Testis (tissue), 2 donors: Measurements from ENCODE around the gene UEVLD.

Experiments used
- CTCF ChIP-seq, 3 experiments: fragments of 450-650 bp in 2 of 3; fragments of 200-600 bp in 1 of 3; sonication (generic) in 1 of 3; IDR thresholded peaks; one replicate each; pipeline ENCODE4 v1.5.1; 2016 to 2019; ENCODE audit warnings: antibody characterized with exemption in 3 of 3, mild to moderate bottlenecking in 2 of 3, moderate library complexity in 1 of 3
- POLR2A ChIP-seq: fragments of 450-650 bp; IDR thresholded peaks from one replicate; pipeline ENCODE4 v1.6.1; 2017; ENCODE audit warnings: antibody characterized with exemption, mild to moderate bottlenecking, moderate library complexity

GRCh38 chr11:18617688-18618341 lies 29.3 kb upstream of the UEVLD start:
- TF ChIP-seq CTCF (IDR thresholded peaks at IDR 0.05) (no peak), POLR2A (no peak)
